ENCODE results near the gene NPPA. TPM values are rescaled to one million over a fixed set of nuclear protein-coding genes. Genes with fewer than 3 reads are reported as not detected.

The NPPA gene
- total RNA-seq, 1 donor from 2014 or later, result not detected

- H3K27me3 ChIP-seq (ENCODE audit: control insufficient read depth, insufficient read depth, low read length), result no peaks in the 10 kb centered on the region
- no peak for DNase-seq (ENCODE audit: low read depth)
- peaks cover 6% of the 10 kb centered on the region for H3K36me3 ChIP-seq (ENCODE audit: control insufficient read depth, insufficient read depth, low read length)
- H3K4me3 ChIP-seq (ENCODE audit: low read depth, low read length), result no peak overlapping the region
- TF ChIP-seq, protein P1, sequence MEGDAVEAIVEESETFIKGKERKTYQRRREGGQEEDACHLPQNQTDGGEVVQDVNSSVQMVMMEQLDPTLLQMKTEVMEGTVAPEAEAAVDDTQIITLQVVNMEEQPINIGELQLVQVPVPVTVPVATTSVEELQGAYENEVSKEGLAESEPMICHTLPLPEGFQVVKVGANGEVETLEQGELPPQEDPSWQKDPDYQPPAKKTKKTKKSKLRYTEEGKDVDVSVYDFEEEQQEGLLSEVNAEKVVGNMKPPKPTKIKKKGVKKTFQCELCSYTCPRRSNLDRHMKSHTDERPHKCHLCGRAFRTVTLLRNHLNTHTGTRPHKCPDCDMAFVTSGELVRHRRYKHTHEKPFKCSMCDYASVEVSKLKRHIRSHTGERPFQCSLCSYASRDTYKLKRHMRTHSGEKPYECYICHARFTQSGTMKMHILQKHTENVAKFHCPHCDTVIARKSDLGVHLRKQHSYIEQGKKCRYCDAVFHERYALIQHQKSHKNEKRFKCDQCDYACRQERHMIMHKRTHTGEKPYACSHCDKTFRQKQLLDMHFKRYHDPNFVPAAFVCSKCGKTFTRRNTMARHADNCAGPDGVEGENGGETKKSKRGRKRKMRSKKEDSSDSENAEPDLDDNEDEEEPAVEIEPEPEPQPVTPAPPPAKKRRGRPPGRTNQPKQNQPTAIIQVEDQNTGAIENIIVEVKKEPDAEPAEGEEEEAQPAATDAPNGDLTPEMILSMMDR (IDR thresholded peaks at IDR 0.05; ENCODE audit: insufficient read depth, low read length, poor library complexity, severe bottlenecking), result no peak
These were observed 9.7 kb downstream of the NPPA start for GRCh38 chr1:11837767-11838348.

GRCh38 chr1:11836955-11837766 lies 10.4 kb downstream of the NPPA start:
- DNase-seq (ENCODE audit: low read depth), result no peak
- Histone ChIP-seq H3K36me3 (ENCODE audit: control insufficient read depth, insufficient read depth, low read length) (peaks cover 6% of the 10 kb centered on the region), H3K27me3 (ENCODE audit: control insufficient read depth, insufficient read depth, low read length) (no peaks in the 10 kb centered on the region), H3K4me3 (ENCODE audit: low read depth, low read length) (no peak overlapping the region)
- TF ChIP-seq, protein P1 (IDR thresholded peaks at IDR 0.05; ENCODE audit: insufficient read depth, low read length, poor library complexity, severe bottlenecking), result no peak

DNA sequence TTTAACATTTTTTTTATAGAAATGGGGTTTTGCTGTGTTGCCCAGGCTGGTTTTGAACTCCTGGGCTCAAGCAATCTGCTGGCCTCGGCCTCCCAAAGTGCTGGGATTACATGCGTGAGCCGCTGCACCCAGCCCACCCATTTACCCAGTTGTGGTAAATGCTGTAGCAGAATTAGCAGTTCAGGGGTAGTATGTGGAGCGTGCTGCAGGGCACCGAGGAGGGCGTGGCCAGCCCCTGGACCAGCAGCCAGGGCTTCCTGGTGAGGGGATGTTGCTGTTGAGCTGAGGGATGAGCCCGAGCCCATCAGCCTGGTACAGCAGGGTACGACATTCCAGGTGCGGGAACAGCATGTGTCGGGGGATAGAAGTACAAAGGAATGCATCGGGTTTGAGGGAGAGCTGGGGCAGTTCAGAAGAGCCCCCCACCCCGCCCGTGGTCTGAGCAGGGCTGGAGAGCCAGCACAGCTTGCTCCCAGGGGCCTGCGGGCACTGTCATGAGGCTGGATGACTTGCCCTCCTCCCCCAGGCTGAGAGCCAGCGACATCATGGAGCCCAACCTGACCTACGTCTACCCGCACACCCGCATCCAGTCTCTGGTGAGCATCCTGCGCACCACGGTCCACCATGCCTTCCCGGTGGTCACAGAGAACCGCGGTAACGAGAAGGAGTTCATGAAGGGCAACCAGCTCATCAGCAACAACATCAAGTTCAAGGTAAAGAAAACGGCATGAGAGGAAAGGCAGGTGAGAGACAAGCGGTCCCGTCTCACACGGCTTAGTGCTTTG lies 11.9 kb downstream of the NPPA start:
- peaks cover 4% of the 10 kb centered on the region for H3K36me3 ChIP-seq (ENCODE audit: control insufficient read depth, insufficient read depth, low read length)
- TF ChIP-seq, protein P1 (IDR thresholded peaks at IDR 0.05; ENCODE audit: insufficient read depth, low read length, poor library complexity, severe bottlenecking), result no peak
- no peak for DNase-seq (ENCODE audit: low read depth)
- H3K27me3 ChIP-seq (ENCODE audit: control insufficient read depth, insufficient read depth, low read length), result no peaks in the 10 kb centered on the region
- H3K4me3 ChIP-seq (ENCODE audit: low read depth, low read length), result no peak overlapping the region

- Histone ChIP-seq H3K4me3 (ENCODE audit: low read depth, low read length) (no peak overlapping the region), H3K36me3 (ENCODE audit: control insufficient read depth, insufficient read depth, low read length) (peaks cover 4% of the 10 kb centered on the region), H3K27me3 (ENCODE audit: control insufficient read depth, insufficient read depth, low read length) (no peaks in the 10 kb centered on the region)
- no peak for DNase-seq (ENCODE audit: low read depth)
- TF ChIP-seq, protein P1 (IDR thresholded peaks at IDR 0.05; ENCODE audit: insufficient read depth, low read length, poor library complexity, severe bottlenecking), result no peak
These were observed 13.7 kb downstream of the NPPA start for GRCh38 chr1:11833900-11834299.

GRCh38 chr1:11833497-11833896 lies 14.1 kb downstream of the NPPA start:
- Histone ChIP-seq H3K27me3 (ENCODE audit: control insufficient read depth, insufficient read depth, low read length) (no peaks in the 10 kb centered on the region), H3K36me3 (ENCODE audit: control insufficient read depth, insufficient read depth, low read length) (peaks cover 4% of the 10 kb centered on the region), H3K4me3 (ENCODE audit: low read depth, low read length) (no peak overlapping the region)
- no peak for DNase-seq (ENCODE audit: low read depth)
- TF ChIP-seq, protein P1 (IDR thresholded peaks at IDR 0.05; ENCODE audit: insufficient read depth, low read length, poor library complexity, severe bottlenecking), result no peak

Data from kidney epithelial cell (primary cell).